Fibroblast of lung (primary cell): ENCODE measurements around the gene LMO7.

ENCODE experiments used
- EZH2 ChIP-seq: IDR thresholded peaks from 2 replicates; pipeline ENCODE4 v1.5.1; 2012; ENCODE audit warnings: low read length, control low read depth, mild to moderate bottlenecking; ENCODE audit errors: missing control alignments
- TF ChIP-seq, protein P1 (sequence below), 2 donors: IDR thresholded peaks in 1 of 2; conservative IDR thresholded peaks in 1 of 2; 1 replicate in 1 of 2; 2 replicates in 1 of 2; pipeline ENCODE4 v1.5.1; 2011 to 2012; ENCODE audit warnings: low read length in 2 of 2, control low read depth in 1 of 2, inconsistent platforms in 1 of 2, low read depth in 1 of 2, mild to moderate bottlenecking in 1 of 2

DNA sequence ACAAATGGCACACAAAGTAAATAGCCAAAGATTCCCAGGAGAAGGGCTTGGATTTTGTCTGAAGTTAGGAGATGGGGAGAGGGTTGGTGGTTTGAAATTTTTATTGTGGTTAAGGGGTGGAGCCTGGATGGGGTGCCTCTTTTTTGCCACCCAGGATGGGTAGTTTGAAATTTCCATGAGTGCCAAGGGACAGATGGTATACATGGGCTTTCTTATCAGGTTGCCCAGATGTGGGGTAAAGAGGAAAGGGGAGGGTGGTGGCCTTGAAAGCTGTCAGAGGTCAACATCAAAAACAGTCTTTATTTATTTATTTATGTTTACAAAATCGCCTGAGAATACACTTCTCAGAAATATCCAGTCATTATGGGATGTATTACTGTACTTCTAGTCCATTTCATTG is 46.2 kb downstream of the LMO7 start:
- TF ChIP-seq, protein P1, sequence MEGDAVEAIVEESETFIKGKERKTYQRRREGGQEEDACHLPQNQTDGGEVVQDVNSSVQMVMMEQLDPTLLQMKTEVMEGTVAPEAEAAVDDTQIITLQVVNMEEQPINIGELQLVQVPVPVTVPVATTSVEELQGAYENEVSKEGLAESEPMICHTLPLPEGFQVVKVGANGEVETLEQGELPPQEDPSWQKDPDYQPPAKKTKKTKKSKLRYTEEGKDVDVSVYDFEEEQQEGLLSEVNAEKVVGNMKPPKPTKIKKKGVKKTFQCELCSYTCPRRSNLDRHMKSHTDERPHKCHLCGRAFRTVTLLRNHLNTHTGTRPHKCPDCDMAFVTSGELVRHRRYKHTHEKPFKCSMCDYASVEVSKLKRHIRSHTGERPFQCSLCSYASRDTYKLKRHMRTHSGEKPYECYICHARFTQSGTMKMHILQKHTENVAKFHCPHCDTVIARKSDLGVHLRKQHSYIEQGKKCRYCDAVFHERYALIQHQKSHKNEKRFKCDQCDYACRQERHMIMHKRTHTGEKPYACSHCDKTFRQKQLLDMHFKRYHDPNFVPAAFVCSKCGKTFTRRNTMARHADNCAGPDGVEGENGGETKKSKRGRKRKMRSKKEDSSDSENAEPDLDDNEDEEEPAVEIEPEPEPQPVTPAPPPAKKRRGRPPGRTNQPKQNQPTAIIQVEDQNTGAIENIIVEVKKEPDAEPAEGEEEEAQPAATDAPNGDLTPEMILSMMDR (conservative IDR thresholded peaks at IDR 0.05 in 1 of 2, IDR thresholded peaks at IDR 0.05 in 1 of 2; ENCODE audit: low read depth in 1 of 2, low read length in 2 of 2), result no peak
- no peak for TF ChIP-seq EZH2
